HepG2 (cell line): ENCODE measurements around the gene YBX2. TPM values are rescaled to one million over a fixed set of nuclear protein-coding genes. Genes with fewer than 3 reads are reported as not detected.

ENCODE experiments used
- AKAP8 ChIP-seq: sonication (generic); formaldehyde crosslinking; IDR thresholded peaks from 2 replicates; pipeline ENCODE4 v1.5.1; 2020; ENCODE audit warnings: mild to moderate bottlenecking, missing genetic modification reagents
- CHCHD3 ChIP-seq: sonication (generic); formaldehyde crosslinking; IDR thresholded peaks from 2 replicates; pipeline ENCODE4 v1.8.0; 2022; ENCODE audit warnings: mild to moderate bottlenecking, missing genetic modification reagents, moderate library complexity
- HCFC1 ChIP-seq: fragments of 150-350 bp; IDR thresholded peaks from 2 replicates; pipeline ENCODE4 v1.6.1; 2014; ENCODE audit warnings: low read depth, low read length
- HDAC1 ChIP-seq: sonication (generic); formaldehyde crosslinking; IDR thresholded peaks from 2 replicates; pipeline ENCODE4 v1.5.1; 2020; ENCODE audit warnings: mild to moderate bottlenecking, missing genetic modification reagents
- KLF6 ChIP-seq: IDR thresholded peaks from 2 replicates; pipeline ENCODE4 v1.8.0; 2016; ENCODE audit warnings: missing biosample characterization, missing genetic modification reagents
- POLR2A ChIP-seq, 2 experiments: IDR thresholded peaks; 2 replicates each; pipeline ENCODE4 v1.6.1; 2011; ENCODE audit warnings: low read depth in 2 of 2, low read length in 2 of 2, mild to moderate bottlenecking in 1 of 2, moderate library complexity in 1 of 2; ENCODE audit not compliant: insufficient read depth in 1 of 2
- SAP130 ChIP-seq: IDR thresholded peaks from 2 replicates; pipeline ENCODE4 v1.6.1; 2016; ENCODE audit warnings: low read depth
- SUZ12 ChIP-seq: fragments of 150-350 bp; IDR thresholded peaks from 2 replicates; pipeline ENCODE4 v1.6.1; 2014; ENCODE audit warnings: low read depth, low read length
- THAP11 ChIP-seq: IDR thresholded peaks from 2 replicates; pipeline ENCODE4 v1.6.1; 2016; ENCODE audit warnings: missing biosample characterization, missing genetic modification reagents
- XRCC5 ChIP-seq: fragments of 200-400 bp; formaldehyde crosslinking; optimal IDR thresholded peaks from 2 replicates; pipeline ENCODE3; 2017; ENCODE audit warnings: mild to moderate bottlenecking, low read length
- ZFX ChIP-seq: sonication (generic); formaldehyde crosslinking; IDR thresholded peaks from 2 replicates; pipeline ENCODE4 v1.4.0; 2020; ENCODE audit warnings: mild to moderate bottlenecking, low read depth, missing genetic modification reagents, moderate library complexity
- ZNF121 ChIP-seq: sonication (generic); formaldehyde crosslinking; IDR thresholded peaks from 2 replicates; pipeline ENCODE4 v1.5.0; 2020; ENCODE audit warnings: mild to moderate bottlenecking, missing genetic modification reagents
- ZNF746 ChIP-seq: sonication (generic); formaldehyde crosslinking; IDR thresholded peaks from 2 replicates; pipeline ENCODE4 v1.8.0; 2022; ENCODE audit warnings: mild to moderate bottlenecking, missing genetic modification reagents
- ZSCAN22 ChIP-seq: sonication (generic); formaldehyde crosslinking; IDR thresholded peaks from 2 replicates; pipeline ENCODE4 v1.4.0; 2020; ENCODE audit warnings: mild to moderate bottlenecking, missing genetic modification reagents
- polyA plus RNA-seq, 8 experiments: library from polyadenylated mRNA; depleted of rRNA in 3 of 8; stranded (reverse) in 7 of 8; unstranded in 1 of 8; fragments of >200 nt; fragmentation: Illumina TruSeq in 4 of 8; extraction: Trizol in 4 of 8; gene quantifications; 2 replicates each; pipeline versions ENCODE4 v1.2.1 to v1.2.3, GENCODE V29; 2011 to 2016; ENCODE audit warnings: low read depth in 4 of 8, missing spikeins in 1 of 8, mixed read lengths in 1 of 8; ENCODE audit not compliant: insufficient read depth in 1 of 8
- total RNA-seq, 5 experiments: library from RNA; depleted of rRNA; stranded (reverse); fragments of >200 nt; fragmentation: Illumina TruSeq; extraction: Trizol; gene quantifications; 2 replicates each; pipeline ENCODE4 v1.2.3, GENCODE V29; 2016; ENCODE audit warnings: low read depth in 1 of 5
- TF ChIP-seq, protein P1 (sequence below): sonication (generic); formaldehyde crosslinking; IDR thresholded peaks from 2 replicates; pipeline ENCODE4 v1.4.0; 2020; ENCODE audit warnings: low read depth, missing genetic modification reagents
- TF ChIP-seq, protein P2 (sequence below): sonication (generic); formaldehyde crosslinking; IDR thresholded peaks from 2 replicates; pipeline ENCODE4 v1.5.0; 2020; ENCODE audit warnings: mild to moderate bottlenecking, missing genetic modification reagents, moderate library complexity
- TF ChIP-seq, protein P3 (sequence below): sonication (generic); formaldehyde crosslinking; IDR thresholded peaks from 2 replicates; pipeline ENCODE4 v1.4.0; 2020; ENCODE audit warnings: missing genetic modification reagents
- TF ChIP-seq, protein P4 (sequence below): sonication (generic); formaldehyde crosslinking; IDR thresholded peaks from 2 replicates; pipeline ENCODE4 v1.5.0; 2020; ENCODE audit warnings: mild to moderate bottlenecking, missing genetic modification reagents, borderline replicate concordance

YBX2 gene
- total and polyA plus RNA-seq, 2 of the 13 experiments (the other 11 are each of a cell fraction or from before 2014, with no cell fraction given): 0.12 to 0.22 TPM

DNA sequence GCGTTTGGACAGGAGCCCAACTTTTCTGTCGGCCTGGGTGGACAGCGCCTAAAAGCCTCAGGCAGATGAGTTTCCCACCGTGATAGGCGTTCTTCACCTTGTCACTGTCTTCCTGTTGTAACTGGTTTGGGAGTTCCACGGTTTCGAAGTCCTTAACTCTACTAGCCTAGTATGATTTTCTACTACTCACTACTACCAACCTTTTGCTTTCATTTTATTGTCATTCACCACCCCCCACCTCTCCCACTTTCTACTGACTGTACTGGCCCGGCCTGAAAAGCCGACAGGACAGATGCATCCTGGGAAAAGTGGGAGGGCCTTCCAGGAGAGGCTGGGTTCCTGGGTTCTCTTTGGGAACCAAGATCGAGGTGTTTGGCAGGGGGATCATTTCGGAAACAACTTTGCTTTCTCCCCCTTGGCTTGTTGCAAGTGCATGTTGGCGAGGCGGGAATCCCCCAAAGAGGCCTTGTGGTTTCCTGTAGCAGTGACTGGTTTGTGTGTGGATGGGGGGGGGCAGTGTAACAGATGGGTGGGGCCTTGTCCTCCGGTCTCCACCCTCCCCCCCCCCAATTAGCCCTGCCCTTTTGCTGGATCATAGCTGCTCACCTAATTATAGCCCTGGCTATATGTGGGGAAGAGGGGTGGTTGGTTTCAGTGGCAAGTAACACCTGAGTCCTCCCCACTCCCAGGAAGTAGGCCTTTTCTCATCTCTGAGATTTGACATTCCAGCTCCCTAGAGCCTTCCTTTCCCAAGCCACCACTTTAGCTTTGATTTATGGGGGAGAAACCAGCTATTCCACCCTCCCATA, 14.4 kb upstream of the YBX2 start (continued):
- TF ChIP-seq, protein P1, sequence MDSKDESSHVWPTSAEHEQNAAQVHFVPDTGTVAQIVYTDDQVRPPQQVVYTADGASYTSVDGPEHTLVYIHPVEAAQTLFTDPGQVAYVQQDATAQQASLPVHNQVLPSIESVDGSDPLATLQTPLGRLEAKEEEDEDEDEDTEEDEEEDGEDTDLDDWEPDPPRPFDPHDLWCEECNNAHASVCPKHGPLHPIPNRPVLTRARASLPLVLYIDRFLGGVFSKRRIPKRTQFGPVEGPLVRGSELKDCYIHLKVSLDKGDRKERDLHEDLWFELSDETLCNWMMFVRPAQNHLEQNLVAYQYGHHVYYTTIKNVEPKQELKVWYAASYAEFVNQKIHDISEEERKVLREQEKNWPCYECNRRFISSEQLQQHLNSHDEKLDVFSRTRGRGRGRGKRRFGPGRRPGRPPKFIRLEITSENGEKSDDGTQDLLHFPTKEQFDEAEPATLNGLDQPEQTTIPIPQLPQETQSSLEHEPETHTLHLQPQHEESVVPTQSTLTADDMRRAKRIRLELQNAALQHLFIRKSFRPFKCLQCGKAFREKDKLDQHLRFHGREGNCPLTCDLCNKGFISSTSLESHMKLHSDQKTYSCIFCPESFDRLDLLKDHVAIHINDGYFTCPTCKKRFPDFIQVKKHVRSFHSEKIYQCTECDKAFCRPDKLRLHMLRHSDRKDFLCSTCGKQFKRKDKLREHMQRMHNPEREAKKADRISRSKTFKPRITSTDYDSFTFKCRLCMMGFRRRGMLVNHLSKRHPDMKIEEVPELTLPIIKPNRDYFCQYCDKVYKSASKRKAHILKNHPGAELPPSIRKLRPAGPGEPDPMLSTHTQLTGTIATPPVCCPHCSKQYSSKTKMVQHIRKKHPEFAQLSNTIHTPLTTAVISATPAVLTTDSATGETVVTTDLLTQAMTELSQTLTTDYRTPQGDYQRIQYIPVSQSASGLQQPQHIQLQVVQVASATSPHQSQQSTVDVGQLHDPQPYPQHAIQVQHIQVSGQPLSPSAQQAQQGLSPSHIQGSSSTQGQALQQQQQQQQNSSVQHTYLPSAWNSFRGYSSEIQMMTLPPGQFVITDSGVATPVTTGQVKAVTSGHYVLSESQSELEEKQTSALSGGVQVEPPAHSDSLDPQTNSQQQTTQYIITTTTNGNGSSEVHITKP (CRISPR knock-in tag): 0 out of 2 replicates have a peak, but pooled peaks have one; percentile 53
- TF ChIP-seq HDAC1 (CRISPR knock-in tag) (0 out of 2 replicates have a peak, but pooled peaks have one; percentile 18), AKAP8 (CRISPR knock-in tag) (peak; percentile 6; the same call in 1 of the 2 replicates), POLR2A (IDR thresholded peaks at IDR 0.05; ENCODE audit: insufficient read depth in 1 of 2, low read depth in 2 of 2, low read length in 2 of 2) (peak; percentile 37 to 69; a peak in 3 of 4 replicates), KLF6 (CRISPR knock-in tag) (0 out of 2 replicates have a peak, but pooled peaks have one; percentile 23), SAP130 (CRISPR knock-in tag) (peak; percentile 52; the same call in 1 of the 2 replicates), ZNF746 (CRISPR knock-in tag) (0 out of 2 replicates have a peak, but pooled peaks have one; percentile 12), CHCHD3 (no peak), XRCC5 (peak; percentile 11), HCFC1 (no peak), ZFX (peak; percentile 65), THAP11 (CRISPR knock-in tag) (peak; percentile 19; the same call in 1 of the 2 replicates), ZNF121 (CRISPR knock-in tag) (peak; percentile 83), SUZ12 (peak; percentile 22; the same call in 1 of the 2 replicates), ZSCAN22 (CRISPR knock-in tag) (no peak)
- TF ChIP-seq, protein P2, sequence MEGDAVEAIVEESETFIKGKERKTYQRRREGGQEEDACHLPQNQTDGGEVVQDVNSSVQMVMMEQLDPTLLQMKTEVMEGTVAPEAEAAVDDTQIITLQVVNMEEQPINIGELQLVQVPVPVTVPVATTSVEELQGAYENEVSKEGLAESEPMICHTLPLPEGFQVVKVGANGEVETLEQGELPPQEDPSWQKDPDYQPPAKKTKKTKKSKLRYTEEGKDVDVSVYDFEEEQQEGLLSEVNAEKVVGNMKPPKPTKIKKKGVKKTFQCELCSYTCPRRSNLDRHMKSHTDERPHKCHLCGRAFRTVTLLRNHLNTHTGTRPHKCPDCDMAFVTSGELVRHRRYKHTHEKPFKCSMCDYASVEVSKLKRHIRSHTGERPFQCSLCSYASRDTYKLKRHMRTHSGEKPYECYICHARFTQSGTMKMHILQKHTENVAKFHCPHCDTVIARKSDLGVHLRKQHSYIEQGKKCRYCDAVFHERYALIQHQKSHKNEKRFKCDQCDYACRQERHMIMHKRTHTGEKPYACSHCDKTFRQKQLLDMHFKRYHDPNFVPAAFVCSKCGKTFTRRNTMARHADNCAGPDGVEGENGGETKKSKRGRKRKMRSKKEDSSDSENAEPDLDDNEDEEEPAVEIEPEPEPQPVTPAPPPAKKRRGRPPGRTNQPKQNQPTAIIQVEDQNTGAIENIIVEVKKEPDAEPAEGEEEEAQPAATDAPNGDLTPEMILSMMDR (CRISPR knock-in tag): no peak
- TF ChIP-seq, protein P3, sequence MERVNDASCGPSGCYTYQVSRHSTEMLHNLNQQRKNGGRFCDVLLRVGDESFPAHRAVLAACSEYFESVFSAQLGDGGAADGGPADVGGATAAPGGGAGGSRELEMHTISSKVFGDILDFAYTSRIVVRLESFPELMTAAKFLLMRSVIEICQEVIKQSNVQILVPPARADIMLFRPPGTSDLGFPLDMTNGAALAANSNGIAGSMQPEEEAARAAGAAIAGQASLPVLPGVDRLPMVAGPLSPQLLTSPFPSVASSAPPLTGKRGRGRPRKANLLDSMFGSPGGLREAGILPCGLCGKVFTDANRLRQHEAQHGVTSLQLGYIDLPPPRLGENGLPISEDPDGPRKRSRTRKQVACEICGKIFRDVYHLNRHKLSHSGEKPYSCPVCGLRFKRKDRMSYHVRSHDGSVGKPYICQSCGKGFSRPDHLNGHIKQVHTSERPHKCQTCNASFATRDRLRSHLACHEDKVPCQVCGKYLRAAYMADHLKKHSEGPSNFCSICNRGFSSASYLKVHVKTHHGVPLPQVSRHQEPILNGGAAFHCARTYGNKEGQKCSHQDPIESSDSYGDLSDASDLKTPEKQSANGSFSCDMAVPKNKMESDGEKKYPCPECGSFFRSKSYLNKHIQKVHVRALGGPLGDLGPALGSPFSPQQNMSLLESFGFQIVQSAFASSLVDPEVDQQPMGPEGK (CRISPR knock-in tag): peak; percentile 69
- TF ChIP-seq, protein P4, sequence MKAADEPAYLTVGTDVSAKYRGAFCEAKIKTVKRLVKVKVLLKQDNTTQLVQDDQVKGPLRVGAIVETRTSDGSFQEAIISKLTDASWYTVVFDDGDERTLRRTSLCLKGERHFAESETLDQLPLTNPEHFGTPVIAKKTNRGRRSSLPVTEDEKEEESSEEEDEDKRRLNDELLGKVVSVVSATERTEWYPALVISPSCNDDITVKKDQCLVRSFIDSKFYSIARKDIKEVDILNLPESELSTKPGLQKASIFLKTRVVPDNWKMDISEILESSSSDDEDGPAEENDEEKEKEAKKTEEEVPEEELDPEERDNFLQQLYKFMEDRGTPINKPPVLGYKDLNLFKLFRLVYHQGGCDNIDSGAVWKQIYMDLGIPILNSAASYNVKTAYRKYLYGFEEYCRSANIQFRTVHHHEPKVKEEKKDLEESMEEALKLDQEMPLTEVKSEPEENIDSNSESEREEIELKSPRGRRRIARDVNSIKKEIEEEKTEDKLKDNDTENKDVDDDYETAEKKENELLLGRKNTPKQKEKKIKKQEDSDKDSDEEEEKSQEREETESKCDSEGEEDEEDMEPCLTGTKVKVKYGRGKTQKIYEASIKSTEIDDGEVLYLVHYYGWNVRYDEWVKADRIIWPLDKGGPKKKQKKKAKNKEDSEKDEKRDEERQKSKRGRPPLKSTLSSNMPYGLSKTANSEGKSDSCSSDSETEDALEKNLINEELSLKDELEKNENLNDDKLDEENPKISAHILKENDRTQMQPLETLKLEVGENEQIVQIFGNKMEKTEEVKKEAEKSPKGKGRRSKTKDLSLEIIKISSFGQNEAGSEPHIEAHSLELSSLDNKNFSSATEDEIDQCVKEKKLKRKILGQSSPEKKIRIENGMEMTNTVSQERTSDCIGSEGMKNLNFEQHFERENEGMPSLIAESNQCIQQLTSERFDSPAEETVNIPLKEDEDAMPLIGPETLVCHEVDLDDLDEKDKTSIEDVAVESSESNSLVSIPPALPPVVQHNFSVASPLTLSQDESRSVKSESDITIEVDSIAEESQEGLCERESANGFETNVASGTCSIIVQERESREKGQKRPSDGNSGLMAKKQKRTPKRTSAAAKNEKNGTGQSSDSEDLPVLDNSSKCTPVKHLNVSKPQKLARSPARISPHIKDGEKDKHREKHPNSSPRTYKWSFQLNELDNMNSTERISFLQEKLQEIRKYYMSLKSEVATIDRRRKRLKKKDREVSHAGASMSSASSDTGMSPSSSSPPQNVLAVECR: 0 out of 2 replicates have a peak, but pooled peaks have one; percentile 16
